Breast epithelium (tissue), 4 donors: Measurements from ENCODE around the gene SERPINA9. TPM values are rescaled to one million over a fixed set of nuclear protein-coding genes. Genes with fewer than 3 reads are reported as not detected.
"Not testable (repeated sequence)": the region's sequence is repeated elsewhere in the genome, so short reads cannot be mapped to it uniquely, and the experiment has no call there.

Experiments used
- DNase-seq, 2 donors: peaks; one replicate each; pipeline ENCODE4 v3.0.0-alpha.2; 2019; ENCODE audit warnings: low spot score in 2 of 2
- H3K27ac ChIP-seq, 2 donors: fragments of 200-600 bp; sonication (generic) in 1 of 2; one replicate each; pipeline ENCODE4 v1.5.1; 2016 to 2019; ENCODE audit warnings: mild to moderate bottlenecking in 1 of 2
- H3K27me3 ChIP-seq, 2 donors: fragments of 200-600 bp; sonication (generic) in 1 of 2; one replicate each; pipeline versions ENCODE4 v1.5.1 to v1.6.0; 2017 to 2019; ENCODE audit warnings: control low read depth in 1 of 2, mild to moderate bottlenecking in 1 of 2
- H3K36me3 ChIP-seq: fragments of 200-600 bp; one replicate; pipeline ENCODE4 v1.5.1; 2019
- H3K4me1 ChIP-seq, 2 donors: fragments of 200-600 bp; sonication (generic); one replicate each; pipeline ENCODE4 v1.5.1; 2016 to 2019; ENCODE audit warnings: control low read depth in 1 of 2
- H3K4me3 ChIP-seq, 3 donors: fragments of 200-600 bp; sonication (generic); 1 replicate in 2 of 3; 2 replicates in 1 of 3; pipeline ENCODE4 v1.5.1; 2016 to 2019; ENCODE audit warnings: mild to moderate bottlenecking in 3 of 3, moderate library complexity in 2 of 3
- H3K9me3 ChIP-seq, 2 donors: fragments of 200-600 bp; sonication (generic) in 1 of 2; one replicate each; pipeline ENCODE4 v1.5.1; 2016 to 2019; ENCODE audit warnings: control low read depth in 1 of 2
- CTCF ChIP-seq, 3 donors: fragments of 450-650 bp; IDR thresholded peaks; one replicate each; pipeline ENCODE4 v1.5.1; 2016 to 2017; ENCODE audit warnings: antibody characterized with exemption in 3 of 3, mild to moderate bottlenecking in 3 of 3, moderate library complexity in 3 of 3
- POLR2A ChIP-seq: fragments of 450-650 bp; IDR thresholded peaks from one replicate; pipeline ENCODE4 v1.6.1; 2016; ENCODE audit warnings: antibody characterized with exemption, mild to moderate bottlenecking, moderate library complexity
- POLR2AphosphoS5 ChIP-seq, 3 donors: sonication (generic); formaldehyde crosslinking; IDR thresholded peaks; one replicate each; pipeline ENCODE4 v1.6.1; 2017; ENCODE audit warnings: antibody characterized with exemption in 3 of 3
- intact Hi-C: fragments of 100-400 bp; cut with DNase I; formaldehyde crosslinking; loops from one replicate; pipeline ENCODE4 v1.15.1; 2023; ENCODE audit warnings: low total_unique reads
- total RNA-seq, 3 donors: library from RNA; depleted of rRNA; stranded (reverse); fragments of >200 nt; gene quantifications; one replicate each; pipeline ENCODE4 v1.1.0, GENCODE V29; 2016

Gene SERPINA9
- total RNA-seq, 3 donors from 2014 or later: not detected

- Histone ChIP-seq H3K9me3 (no peaks in the 10 kb centered on the region), H3K27ac (no peak overlapping the region), H3K27me3 (no peaks in the 10 kb centered on the region), H3K4me1 (peaks cover 0 to 5% of the 10 kb centered on the region in 2 donors), H3K4me3 (no peak overlapping the region), H3K36me3 (no peaks in the 10 kb centered on the region)
- TF ChIP-seq POLR2AphosphoS5 (IDR thresholded peaks at IDR 0.05) (no peak), POLR2A (no peak), CTCF (IDR thresholded peaks at IDR 0.05) (no peak)
- intact Hi-C loops: no loop called here
- peak in 1 of 2 donors; percentile 47 for DNase-seq
Observed at GRCh38 chr14:94514351-94514750, 38.4 kb upstream of the SERPINA9 start.

GRCh38 chr14:94510481-94510880, 34.5 kb upstream of the SERPINA9 start:
- H3K27me3 ChIP-seq, H3K4me1 ChIP-seq, intact Hi-C loops, H3K9me3 ChIP-seq, H3K27ac ChIP-seq, DNase-seq, H3K36me3 ChIP-seq, H3K4me3 ChIP-seq: not testable (repeated sequence)

GRCh38 chr14:94509356-94509755, 33.4 kb upstream of the SERPINA9 start, which contains the start of gene SERPINA12:
TSS of gene SERPINA12 (minus strand) at chr14:94509469. CDS start at chr14:94498397, 11,072 bp downstream.
- intact Hi-C loops: no loop called here
- no peaks in the 10 kb centered on the region for H3K36me3 ChIP-seq
- no peak for TF ChIP-seq POLR2AphosphoS5 (IDR thresholded peaks at IDR 0.05)
- no peak for TF ChIP-seq POLR2A
- TF ChIP-seq CTCF (IDR thresholded peaks at IDR 0.05): no peak

GRCh38 chr14:94505641-94506040, 29.6 kb upstream of the SERPINA9 start:
- TF ChIP-seq POLR2A: no peak
- no peak for TF ChIP-seq CTCF (IDR thresholded peaks at IDR 0.05)
- TF ChIP-seq POLR2AphosphoS5 (IDR thresholded peaks at IDR 0.05): no peak
- Histone ChIP-seq H3K27ac (no peak overlapping the region), H3K4me1 (no peaks in the 10 kb centered on the region), H3K4me3 (no peak overlapping the region), H3K36me3 (no peaks in the 10 kb centered on the region), H3K27me3 (no peaks in the 10 kb centered on the region), H3K9me3 (no peaks in the 10 kb centered on the region)
- intact Hi-C loops: no loop called here
- peak in 1 of 2 donors; percentile 24 for DNase-seq

More at GRCh38 chr14:94509356-94509755, 33.4 kb upstream of the SERPINA9 start, which contains the start of gene SERPINA12:
- Histone ChIP-seq H3K27ac (no peak within 1 kb of the TSS), H3K27me3 (no peaks in the 10 kb centered on the region), H3K4me1 (no peaks in the 10 kb centered on the region), H3K4me3 (no peak within 1 kb of the TSS), H3K9me3 (no peaks in the 10 kb centered on the region)
- no peak for DNase-seq

GRCh38 chr14:94505206-94505605, 29.2 kb upstream of the SERPINA9 start:
- no peaks in the 10 kb centered on the region for H3K27me3 ChIP-seq
- TF ChIP-seq POLR2A (no peak), POLR2AphosphoS5 (IDR thresholded peaks at IDR 0.05) (no peak), CTCF (IDR thresholded peaks at IDR 0.05) (no peak)
- no peak overlapping the region for H3K4me3 ChIP-seq
- intact Hi-C loops: no loop called here
- H3K4me1 ChIP-seq: no peaks in the 10 kb centered on the region
- no peaks in the 10 kb centered on the region for H3K9me3 ChIP-seq
- peak in 1 of 2 donors; percentile 36 for DNase-seq
- H3K36me3 ChIP-seq: no peaks in the 10 kb centered on the region
- H3K27ac ChIP-seq: no peak overlapping the region
